Mucosa of gallbladder (tissue), 1 donor: ENCODE data around the gene GRIP1. TPM values are rescaled to one million over a fixed set of nuclear protein-coding genes. Genes with fewer than 3 reads are reported as not detected.

Experiments
- DNase-seq: peaks from one replicate; pipeline ENCODE4 v3.0.0-alpha.2; 2020; ENCODE audit warnings: low spot score
- total RNA-seq: library from RNA; stranded (reverse); gene quantifications from one replicate; pipeline ENCODE4 v1.2.1, GENCODE V29; 2021
- donor health status: DM: no; HTN: no; CAD: no.

GRIP1 gene
- total RNA-seq, 1 donor from 2014 or later = 18.9 TPM

GRCh38 chr12:66449531-66449930, 229.3 kb downstream of the GRIP1 start:
- DNase-seq = no peak

- no peak for DNase-seq
These were observed 231.2 kb downstream of the GRIP1 start for GRCh38 chr12:66447643-66448042.

- no peak for DNase-seq
These were observed 232.6 kb downstream of the GRIP1 start for GRCh38 chr12:66446276-66446675.

- no peak for DNase-seq
These were observed 236.8 kb downstream of the GRIP1 start for GRCh38 chr12:66441905-66442559.

GRCh38 chr12:66438601-66439000, 240.3 kb downstream of the GRIP1 start:
- DNase-seq = no peak

- DNase-seq = no peak
These were observed 248.8 kb downstream of the GRIP1 start for GRCh38 chr12:66430106-66430505.

- DNase-seq = no peak
These were observed 250.0 kb downstream of the GRIP1 start for GRCh38 chr12:66428870-66429269.

GRCh38 chr12:66428261-66428660, 250.6 kb downstream of the GRIP1 start:
- DNase-seq = no peak

- DNase-seq = no peak
These were observed 252.2 kb downstream of the GRIP1 start for GRCh38 chr12:66426696-66427095.

- no peak for DNase-seq
These were observed 255.6 kb downstream of the GRIP1 start for GRCh38 chr12:66423266-66423665.

GRCh38 chr12:66418908-66419307, 260.0 kb downstream of the GRIP1 start:
- no peak for DNase-seq

- DNase-seq = no peak
These were observed 261.7 kb downstream of the GRIP1 start for GRCh38 chr12:66417217-66417616.

GRCh38 chr12:66409195-66409871, 269.5 kb downstream of the GRIP1 start:
- peak; percentile 40 for DNase-seq

- no peak for DNase-seq
These were observed 273.5 kb downstream of the GRIP1 start for GRCh38 chr12:66405395-66405794.

- no peak for DNase-seq
These were observed 275.1 kb downstream of the GRIP1 start for GRCh38 chr12:66403746-66404145.

- no peak for DNase-seq
These were observed 279.0 kb downstream of the GRIP1 start for GRCh38 chr12:66399911-66400306.

- DNase-seq = no peak
These were observed 279.7 kb downstream of the GRIP1 start for GRCh38 chr12:66398931-66399910.

GRCh38 chr12:66397574-66398290, 281.1 kb downstream of the GRIP1 start:
- no peak for DNase-seq

GRCh38 chr12:66393890-66394289, 285.0 kb downstream of the GRIP1 start:
- no peak for DNase-seq

GRCh38 chr12:66392266-66392915, 286.5 kb downstream of the GRIP1 start:
- no peak for DNase-seq

- DNase-seq = no peak
These were observed 290.4 kb downstream of the GRIP1 start for GRCh38 chr12:66388517-66388916.
